OCI-LY3 (cell line): ENCODE measurements around the gene ALOX12B.
A peak's percentile ranks its signal among the peaks of the same experiment; 100 is the strongest.

Experiments used
- EZH2phosphoT487 ChIP-seq: fragments of 200-600 bp; shearing (Covaris generic); IDR thresholded peaks from 2 replicates; pipeline ENCODE4 v1.6.1; 2018; ENCODE audit warnings: antibody characterized with exemption, mixed run types, low read depth
- TF ChIP-seq, protein P1 (sequence below): fragments of 200-600, 300-600 bp; sonication (generic); IDR thresholded peaks from 2 replicates; pipeline ENCODE4 v1.5.1; 2014; ENCODE audit warnings: antibody characterized with exemption, low read length, low read depth

DNA sequence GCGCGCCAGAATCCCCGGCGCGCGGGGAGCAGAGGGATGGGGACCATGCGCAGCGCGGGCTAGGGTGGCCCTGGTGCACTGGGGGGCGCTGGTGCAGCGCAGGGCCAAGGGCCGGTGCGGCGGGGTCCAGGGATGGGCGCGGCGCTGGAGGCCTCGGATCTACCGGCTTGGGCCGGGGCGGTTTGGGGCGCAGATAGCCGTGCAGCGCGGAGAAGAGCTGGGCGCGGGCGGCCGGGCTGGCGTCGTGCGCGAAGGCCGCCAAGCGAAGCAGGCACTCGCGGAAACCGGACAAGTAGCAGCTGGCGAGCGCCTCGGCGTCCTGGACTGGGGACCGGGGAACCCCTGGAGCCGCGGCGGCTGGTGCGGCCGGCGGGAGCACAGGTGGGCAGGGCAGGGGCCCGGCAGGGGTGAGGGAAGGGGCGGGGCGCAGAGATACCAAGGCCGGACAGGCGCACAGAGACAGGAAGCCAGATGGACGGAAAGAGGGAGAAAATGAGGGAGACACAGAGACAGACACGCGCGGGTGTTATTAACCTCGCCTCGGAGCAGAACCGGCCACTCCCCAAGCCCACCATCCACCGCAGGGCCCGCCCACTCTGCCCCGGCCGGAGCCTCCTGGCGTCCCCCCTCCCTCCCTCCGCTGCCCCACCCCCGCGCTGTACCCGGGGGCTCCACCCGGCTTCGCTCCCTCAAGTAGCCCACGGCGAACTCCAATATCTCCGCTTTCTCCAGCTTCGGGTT is 34.3 kb upstream of the ALOX12B start:
- TF ChIP-seq, protein P1, sequence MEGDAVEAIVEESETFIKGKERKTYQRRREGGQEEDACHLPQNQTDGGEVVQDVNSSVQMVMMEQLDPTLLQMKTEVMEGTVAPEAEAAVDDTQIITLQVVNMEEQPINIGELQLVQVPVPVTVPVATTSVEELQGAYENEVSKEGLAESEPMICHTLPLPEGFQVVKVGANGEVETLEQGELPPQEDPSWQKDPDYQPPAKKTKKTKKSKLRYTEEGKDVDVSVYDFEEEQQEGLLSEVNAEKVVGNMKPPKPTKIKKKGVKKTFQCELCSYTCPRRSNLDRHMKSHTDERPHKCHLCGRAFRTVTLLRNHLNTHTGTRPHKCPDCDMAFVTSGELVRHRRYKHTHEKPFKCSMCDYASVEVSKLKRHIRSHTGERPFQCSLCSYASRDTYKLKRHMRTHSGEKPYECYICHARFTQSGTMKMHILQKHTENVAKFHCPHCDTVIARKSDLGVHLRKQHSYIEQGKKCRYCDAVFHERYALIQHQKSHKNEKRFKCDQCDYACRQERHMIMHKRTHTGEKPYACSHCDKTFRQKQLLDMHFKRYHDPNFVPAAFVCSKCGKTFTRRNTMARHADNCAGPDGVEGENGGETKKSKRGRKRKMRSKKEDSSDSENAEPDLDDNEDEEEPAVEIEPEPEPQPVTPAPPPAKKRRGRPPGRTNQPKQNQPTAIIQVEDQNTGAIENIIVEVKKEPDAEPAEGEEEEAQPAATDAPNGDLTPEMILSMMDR = peak; percentile 69
- TF ChIP-seq EZH2phosphoT487 = no peak
